CD4-positive, alpha-beta T cell treated with Interleukin-10 for 1 hour (primary cell): ENCODE measurements around the gene HSDL2.
"Not testable (repeated sequence)": the region's sequence is repeated elsewhere in the genome, so short reads cannot be mapped to it uniquely, and the experiment has no call there.

Source experiments
- DNase-seq: peaks from one replicate; pipeline ENCODE4 v3.0.0-alpha.2; 2020

HSDL2 gene

GRCh38 chr9:112380102-112380824, at the start of gene HSDL2:
Gene HSDL2 (plus strand): TSS chr9:112380108. CDS start chr9:112380164, 56 bp downstream.
- DNase-seq: peak; percentile 18

GRCh38 chr9:112331674-112331952, 48.3 kb upstream of the HSDL2 start:
- DNase-seq: no peak

GRCh38 chr9:112332214-112332613, 47.7 kb upstream of the HSDL2 start:
- DNase-seq: no peak

GRCh38 chr9:112332674-112332976, 47.3 kb upstream of the HSDL2 start:
- DNase-seq: no peak

- peak; percentile 81 for DNase-seq
These were observed 46.8 kb upstream of the HSDL2 start, which contains the start of gene PTBP3 for GRCh38 chr9:112332977-112333638. Gene PTBP3 (minus strand): TSS chr9:112333619. CDS start chr9:112297865, 35,754 bp downstream.

GRCh38 chr9:112333639-112334431, 46.1 kb upstream of the HSDL2 start:
- DNase-seq: peak; percentile 95

- DNase-seq: peak; percentile 59
These were observed 45.5 kb upstream of the HSDL2 start for GRCh38 chr9:112334432-112334841.

GRCh38 chr9:112337547-112337946, 42.4 kb upstream of the HSDL2 start:
- no peak for DNase-seq

- no peak for DNase-seq
These were observed 41.3 kb upstream of the HSDL2 start for GRCh38 chr9:112338561-112338960.

- no peak for DNase-seq
These were observed 40.0 kb upstream of the HSDL2 start for GRCh38 chr9:112339886-112340285.

- DNase-seq: no peak
These were observed 38.2 kb upstream of the HSDL2 start for GRCh38 chr9:112341730-112342129.

- peak; percentile 78 for DNase-seq
These were observed 31.5 kb upstream of the HSDL2 start for GRCh38 chr9:112348257-112349007.

- DNase-seq: no peak
These were observed 30.9 kb upstream of the HSDL2 start for GRCh38 chr9:112349008-112349333.

- DNase-seq: no peak
These were observed 28.7 kb upstream of the HSDL2 start for GRCh38 chr9:112351184-112351583.

GRCh38 chr9:112352209-112352608, 27.7 kb upstream of the HSDL2 start:
- DNase-seq: no peak

GRCh38 chr9:112354081-112354743, 25.7 kb upstream of the HSDL2 start:
- no peak for DNase-seq

- no peak for DNase-seq
These were observed 24.4 kb upstream of the HSDL2 start for GRCh38 chr9:112355427-112355897.

- DNase-seq: no peak
These were observed 19.7 kb upstream of the HSDL2 start for GRCh38 chr9:112360047-112360804.

- DNase-seq: peak; percentile 69
These were observed 18.3 kb upstream of the HSDL2 start for GRCh38 chr9:112361601-112362000.

- no peak for DNase-seq
These were observed 15.1 kb upstream of the HSDL2 start for GRCh38 chr9:112364761-112365160.

GRCh38 chr9:112365257-112365656, 14.7 kb upstream of the HSDL2 start:
- not testable (repeated sequence) for DNase-seq

GRCh38 chr9:112366591-112366990, 13.3 kb upstream of the HSDL2 start:
- no peak for DNase-seq
